ENCODE measurements around the gene VSIG10.
"Not testable (repeated sequence)": the region's sequence is repeated elsewhere in the genome, so short reads cannot be mapped to it uniquely, and the experiment has no call there.

The VSIG10 gene

DNA sequence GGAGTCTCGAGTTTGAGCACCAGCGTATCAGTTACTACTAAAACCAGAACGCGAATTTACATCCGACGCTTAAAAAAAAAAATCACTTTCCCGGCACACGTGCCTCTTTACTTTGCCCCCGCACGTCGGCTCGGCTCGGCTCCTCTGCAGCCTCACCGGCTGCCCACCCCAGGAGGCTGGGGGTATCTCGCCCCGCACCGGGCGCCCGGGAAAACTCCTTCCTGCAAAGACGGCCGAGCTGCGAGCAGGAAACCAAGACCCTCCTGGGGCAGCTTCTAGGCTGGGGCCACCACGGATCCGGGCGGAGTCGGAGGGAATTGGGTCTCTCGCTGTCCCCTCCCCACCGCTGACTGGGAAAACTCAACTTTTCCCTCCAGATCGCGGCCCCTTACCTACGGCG is 610 bp downstream of the VSIG10 start:
- DNase-seq = peak; percentile 54

DNA sequence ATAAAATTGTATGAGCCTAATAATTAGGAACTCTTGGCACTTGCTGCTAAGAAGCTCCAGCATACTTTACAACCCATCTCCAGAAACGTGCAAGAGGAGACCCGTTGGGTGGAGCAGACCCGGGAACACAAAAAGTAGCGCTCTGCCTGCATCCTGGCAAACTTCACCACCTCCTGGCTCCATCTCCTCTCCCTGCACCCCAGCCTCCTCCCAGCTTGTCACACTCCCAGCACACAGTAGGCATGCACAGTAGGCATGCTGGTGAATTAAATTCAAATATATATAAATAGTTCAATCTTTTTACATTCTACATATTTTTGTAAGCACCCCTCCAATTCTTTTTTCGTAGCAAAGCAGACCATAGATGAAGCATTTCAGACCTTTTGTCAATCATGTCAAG is 1.2 kb downstream of the VSIG10 start:
- no peak for DNase-seq

DNA sequence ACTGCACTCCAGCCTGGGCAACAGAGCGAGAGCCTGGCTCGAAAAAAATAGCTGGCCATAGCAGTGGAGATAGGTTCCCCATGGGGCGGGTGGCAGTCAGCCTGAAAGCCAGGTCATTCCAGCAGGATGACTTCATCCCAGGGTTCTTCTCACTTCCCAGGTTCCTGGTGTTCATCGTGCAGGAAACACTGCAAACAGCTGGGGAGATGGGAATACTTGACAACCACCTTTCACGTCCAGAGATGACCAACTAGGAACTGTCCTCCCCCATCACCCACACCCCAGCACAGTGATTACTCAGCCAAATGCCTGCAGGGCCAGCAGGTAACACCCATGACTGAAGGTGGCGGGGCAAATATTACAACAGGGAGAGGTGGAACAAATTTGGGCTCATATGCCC is 1.7 kb downstream of the VSIG10 start:
- DNase-seq = no peak

DNA sequence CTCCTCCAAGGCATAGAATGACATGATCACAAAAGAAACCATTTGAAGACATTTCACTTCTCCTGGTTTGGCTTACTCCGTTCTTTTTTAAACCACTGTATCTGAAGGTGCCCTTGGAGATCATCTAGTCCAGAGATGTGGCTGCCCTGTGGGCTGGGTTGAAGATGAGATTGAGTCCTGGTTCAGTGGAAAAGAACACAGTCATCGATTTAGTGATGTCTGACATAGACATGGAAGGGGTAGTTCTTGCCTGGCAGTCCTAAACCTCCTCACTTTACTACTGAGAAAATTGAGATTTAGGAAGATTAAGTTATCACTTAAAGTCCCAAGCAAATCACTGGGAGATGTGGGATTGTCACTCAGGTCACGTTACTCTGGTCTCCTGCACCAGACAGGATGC is 2.8 kb downstream of the VSIG10 start:
- no peak for DNase-seq

DNA sequence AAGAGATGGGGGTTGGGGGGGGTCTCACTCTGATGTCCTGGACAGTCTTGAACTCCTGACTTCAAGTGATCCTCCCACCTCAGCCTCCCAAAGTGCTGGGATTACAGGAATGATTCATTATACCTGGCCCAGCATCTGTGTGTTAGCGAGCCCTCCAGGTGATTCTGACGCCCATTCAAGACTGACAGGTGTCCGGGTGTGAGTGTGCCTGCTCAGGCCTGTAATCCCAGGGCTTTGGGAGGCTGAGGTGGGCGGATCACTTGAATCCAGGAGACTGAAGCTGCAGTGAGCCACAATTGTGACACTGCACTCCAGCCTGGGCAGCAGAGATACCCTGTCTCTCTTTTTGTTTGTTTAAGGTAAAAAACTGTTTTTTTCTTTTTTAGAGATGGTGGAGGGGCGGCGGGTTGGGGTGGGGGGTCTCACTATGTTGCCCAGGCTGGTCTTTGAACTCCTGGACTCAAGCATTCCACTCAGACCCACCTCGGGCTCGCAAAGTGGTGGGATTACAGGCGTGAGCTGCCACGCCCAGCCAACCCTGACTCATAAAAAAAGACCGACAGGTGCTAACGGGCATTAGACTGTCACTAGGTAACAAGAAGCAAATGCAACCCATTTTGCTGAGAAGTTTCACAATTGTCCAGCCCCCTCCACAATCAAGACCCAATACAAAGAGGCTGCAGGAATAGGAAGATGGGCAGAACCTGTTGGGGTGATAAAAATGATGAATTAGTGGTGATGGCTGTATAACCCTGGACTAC is 4.7 kb downstream of the VSIG10 start:
- DNase-seq = no peak

DNA sequence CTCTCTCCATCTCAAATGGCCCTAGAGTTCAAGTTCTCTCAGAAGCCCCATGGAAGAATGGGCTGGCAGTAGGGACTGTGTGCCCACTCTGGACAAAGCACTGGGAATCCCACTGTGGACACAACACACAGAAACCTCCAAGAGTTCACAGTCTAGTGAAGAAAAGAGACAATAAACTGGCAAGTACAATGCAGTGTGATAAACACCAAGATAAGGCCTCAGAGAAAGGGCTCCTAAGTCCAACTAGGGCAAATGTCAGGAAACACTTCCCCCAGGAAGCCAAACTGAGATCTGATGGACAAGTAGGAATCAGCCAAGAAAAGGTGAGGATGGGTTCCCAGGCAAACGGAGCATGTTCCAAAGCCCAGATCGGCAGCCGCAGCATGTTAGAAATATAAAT is 5.4 kb downstream of the VSIG10 start:
- DNase-seq = no peak

DNA sequence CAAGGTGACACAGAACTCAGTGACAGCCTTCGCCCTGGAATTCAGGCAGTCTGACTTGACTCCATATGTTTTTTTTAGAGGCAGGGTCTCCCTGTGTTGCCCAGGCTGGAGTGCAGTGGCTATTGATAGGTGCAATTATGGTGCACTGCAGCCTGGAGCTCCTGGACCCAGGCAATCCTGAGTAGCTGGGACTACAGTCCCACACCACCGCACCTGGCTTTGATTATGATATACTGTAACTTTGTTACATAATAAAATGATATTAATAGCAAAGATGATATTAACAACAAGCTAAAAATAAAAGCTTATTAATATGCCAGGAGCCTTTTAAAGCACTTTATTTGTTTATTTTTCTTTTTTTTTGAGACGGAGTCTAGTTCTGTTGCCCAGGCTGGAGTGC is 9.8 kb downstream of the VSIG10 start:
- DNase-seq = no peak

DNA sequence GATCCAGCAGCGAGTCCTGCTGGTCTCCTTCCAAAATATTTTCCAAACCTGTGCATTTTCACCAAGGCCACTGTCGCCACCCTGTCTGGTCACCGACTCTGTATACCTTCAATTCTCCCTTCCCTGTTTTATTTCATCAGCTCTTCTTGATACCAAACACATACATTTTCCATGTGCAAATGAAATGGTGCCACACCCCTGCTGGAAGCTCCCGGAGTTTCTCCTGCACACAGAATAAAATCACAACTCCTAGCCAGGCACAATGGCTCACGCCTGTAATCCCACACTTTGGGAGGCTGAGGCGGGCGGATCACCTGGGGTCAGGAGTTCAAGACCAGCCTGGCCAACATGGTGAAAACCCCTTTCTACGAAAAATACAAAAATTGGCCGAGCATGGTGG is 14.0 kb downstream of the VSIG10 start:
- DNase-seq = no peak

DNA sequence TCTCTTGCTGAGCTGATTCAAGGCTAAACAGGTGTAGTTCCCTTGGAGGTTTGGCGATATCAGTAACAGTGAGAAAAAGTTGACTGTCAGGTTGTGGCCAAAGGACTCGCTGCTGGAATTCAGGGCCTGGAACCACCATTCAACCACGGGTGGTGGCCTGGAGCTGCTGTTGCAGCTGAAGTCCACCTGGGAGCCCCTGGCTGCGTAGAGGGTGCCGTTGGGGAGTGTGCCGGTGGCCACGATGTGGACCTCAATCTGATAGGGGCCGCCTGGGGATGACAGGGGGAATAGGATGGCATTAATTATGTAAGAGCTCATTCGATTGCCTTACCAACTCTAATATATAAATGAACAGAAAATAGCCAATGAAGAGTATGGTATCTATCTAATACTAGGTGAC is 21.6 kb downstream of the VSIG10 start:
- no peak for DNase-seq

DNA sequence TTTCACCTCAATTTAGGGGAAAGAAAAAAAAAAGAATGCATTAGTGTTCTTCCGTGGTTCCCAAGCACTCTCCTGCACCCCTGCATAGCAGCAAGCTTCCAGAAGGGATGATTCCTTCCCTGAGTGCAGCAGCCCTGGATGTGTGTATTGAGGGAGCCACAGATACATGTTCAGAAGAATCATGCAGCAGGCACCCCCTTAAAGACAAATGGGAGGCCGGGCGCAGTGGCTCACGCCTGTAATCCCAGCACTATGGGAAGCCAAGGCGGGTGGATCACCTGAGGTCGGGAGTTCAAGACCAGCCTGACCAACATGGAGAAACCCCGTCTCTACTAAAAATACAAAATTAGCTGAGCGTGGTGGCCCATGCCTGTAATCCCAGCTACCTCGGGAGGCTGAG is 22.3 kb downstream of the VSIG10 start:
- not testable (repeated sequence) for DNase-seq

DNA sequence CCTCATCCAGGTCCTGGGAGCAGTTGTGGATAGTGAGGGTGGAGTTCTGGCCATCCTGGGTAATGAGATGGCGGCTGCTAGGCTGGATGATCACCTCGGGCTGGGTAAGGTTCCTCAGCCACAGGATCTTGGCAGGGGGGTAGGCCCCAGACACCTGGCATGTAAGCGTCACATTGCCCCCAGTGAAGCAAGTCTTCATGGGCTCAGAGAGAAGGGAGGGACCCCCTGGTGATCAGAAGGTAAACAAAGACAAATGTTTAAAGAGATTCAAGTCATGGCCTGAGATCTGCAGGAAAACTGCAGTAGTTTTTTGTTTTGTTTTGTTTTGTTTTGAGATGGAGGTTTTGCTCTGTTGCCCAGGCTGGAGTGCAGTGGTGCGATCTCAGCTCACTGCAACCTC is 30.0 kb downstream of the VSIG10 start:
- DNase-seq = no peak

DNA sequence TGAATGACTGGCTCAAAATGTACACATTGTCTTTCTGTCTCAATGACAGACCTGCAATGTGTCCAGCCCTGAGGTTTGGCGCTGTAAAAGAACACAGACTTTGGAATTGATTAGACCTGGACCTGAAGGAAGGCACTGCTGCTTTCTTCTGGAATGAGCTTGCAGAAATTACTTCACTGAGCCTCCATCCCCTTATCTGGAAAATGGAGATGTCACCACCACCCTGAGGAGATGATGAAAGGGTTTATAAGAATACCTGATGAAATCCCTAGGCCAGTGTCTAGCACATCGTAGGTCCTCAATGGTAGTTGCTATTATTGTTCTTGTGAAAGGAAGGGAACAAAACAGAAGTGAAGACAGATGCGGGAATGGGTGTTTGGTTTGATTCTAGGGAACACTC is 33.2 kb downstream of the VSIG10 start:
- DNase-seq = no peak

DNA sequence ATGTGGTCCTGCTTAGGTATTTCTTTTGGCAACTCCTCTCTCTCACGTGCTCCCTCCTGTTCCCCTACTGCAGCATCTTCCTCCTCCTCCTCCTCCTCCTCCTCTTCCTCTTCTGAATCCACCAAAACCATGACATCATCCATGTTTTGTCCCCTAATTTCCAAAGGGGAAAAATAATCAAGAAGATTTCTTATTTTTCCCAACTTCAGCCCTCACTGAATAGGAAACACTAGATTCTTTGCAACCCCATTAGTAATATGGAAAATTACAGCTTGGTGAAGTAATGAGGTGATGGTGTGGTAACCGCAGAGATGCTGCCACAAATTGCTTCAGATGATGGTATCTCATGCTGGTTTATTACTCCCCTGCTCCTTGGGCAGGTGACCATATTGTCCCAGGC is 35.4 kb downstream of the VSIG10 start:
- DNase-seq = no peak

DNA sequence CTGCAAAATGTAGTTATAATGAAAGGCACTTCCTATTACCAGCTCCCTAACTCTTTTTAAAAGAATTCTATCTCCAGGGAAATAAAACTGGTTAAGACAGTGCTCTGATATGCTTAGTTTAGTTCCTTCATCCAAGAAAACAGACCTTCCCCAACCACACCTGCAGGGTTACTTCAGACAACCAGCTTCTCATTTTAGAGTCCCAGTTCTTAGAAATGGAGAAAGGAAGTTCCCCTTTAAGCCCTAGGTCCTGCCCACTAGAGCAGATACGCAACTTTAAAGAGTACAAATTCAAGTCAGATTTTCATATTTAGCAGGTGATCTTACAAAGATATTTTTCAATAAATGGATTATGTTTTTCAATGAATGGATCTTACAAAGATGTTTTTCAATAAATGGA is 38.4 kb downstream of the VSIG10 start:
- DNase-seq = no peak

DNA sequence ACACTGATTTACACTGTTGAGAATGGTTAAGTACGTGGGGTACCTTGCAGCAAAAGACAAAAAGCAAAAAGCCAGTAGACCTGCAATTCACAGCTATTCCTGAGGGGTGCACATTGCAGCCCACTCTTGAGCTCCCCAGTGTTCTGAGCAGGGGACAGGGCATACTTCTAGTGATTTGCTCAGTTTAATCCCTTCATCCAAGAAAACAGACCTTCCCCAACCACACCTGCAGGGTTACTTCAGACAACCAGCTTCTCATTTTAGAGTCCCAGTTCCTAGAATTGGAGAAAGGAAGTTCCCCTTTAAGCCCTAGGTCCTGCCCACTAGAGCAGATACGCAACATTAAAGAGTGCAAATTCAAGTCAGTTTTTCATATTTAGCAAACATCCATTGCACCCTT is 39.2 kb downstream of the VSIG10 start:
- no peak for DNase-seq

DNA sequence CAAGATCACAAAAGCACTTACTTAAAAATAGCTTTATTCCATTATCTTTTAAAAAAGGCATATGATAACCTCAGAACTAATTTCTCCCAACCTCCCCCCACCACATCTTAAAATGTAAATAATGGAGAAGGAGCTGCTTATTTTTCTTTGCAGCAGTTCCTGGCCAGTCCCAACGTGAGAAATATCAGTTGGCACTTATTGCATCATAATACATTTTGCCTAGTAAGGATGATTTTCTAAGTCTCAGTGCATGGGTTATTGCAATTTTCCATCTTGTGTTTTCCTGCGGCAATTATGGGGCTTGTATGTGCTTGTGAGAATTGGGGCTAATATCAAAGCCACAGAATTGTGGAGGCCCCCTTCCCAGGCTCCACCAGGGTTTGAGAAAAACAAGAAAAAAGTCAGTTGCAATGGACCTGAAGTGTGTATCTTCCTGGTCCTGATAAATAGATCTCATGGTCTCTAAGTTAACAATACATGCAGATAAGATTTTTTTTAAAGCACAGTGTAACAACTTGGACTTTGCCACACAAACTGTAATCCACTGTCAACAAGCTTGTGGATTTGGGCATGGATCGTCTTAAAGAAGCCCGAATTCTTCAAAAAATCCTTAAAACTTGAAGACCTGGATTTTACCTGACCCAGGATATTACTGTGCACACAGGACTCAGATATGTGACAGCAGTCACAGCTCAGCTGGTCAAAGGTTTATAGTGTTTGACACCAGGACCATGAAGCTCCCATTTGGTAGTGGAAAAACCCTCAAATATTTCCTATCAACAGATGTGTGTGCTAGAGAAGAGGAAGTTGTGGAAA is 40.0 kb downstream of the VSIG10 start:
- DNase-seq = no peak

DNA sequence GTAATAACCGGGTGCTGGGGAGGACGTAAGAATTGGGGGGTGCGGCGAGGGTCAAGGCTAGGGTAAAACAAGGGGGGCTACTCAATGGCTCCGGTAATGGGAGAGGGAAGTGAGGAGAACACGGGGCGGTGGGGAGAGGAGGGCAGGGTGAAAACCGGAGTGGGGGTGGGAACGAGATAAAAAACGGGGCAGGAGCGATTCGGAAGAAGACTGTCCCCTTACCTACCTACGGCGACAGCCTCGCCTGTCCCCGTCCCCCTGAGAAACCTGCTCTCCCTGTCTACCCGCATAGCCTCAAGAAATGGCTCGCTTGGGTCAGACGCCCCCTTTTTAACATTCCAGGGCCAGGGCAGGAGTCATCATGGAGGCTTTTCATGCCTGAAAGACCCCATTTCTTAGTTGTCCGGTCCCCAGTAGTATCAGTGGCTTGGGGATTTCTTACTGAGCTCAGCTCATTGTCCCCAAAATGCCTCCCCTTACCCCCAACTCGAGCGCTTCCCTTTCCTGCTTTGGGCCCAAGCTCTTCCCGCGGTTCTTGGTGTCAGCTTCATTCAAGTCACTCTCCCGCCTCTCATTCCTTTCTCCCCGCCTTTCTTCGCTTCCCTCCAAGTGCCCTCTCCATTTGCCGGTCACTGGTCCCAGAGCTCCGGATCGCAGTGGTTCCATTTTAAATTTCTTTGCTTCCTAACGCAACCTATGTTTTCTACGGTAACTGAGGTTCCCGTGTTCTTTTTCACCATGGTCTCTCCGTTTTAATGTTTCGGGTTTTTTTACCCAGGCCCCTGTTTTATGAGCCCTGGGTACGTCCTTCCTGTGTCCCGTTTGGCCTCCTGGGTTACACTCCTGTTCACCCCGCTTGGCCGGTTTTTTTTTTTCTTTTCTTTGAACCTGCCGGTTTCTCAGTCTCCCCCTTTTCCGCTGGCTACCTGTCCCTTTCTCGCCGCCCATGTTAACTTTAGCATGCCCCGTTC is 41.7 kb downstream of the VSIG10 start:
- DNase-seq = peak; percentile 64

DNA sequence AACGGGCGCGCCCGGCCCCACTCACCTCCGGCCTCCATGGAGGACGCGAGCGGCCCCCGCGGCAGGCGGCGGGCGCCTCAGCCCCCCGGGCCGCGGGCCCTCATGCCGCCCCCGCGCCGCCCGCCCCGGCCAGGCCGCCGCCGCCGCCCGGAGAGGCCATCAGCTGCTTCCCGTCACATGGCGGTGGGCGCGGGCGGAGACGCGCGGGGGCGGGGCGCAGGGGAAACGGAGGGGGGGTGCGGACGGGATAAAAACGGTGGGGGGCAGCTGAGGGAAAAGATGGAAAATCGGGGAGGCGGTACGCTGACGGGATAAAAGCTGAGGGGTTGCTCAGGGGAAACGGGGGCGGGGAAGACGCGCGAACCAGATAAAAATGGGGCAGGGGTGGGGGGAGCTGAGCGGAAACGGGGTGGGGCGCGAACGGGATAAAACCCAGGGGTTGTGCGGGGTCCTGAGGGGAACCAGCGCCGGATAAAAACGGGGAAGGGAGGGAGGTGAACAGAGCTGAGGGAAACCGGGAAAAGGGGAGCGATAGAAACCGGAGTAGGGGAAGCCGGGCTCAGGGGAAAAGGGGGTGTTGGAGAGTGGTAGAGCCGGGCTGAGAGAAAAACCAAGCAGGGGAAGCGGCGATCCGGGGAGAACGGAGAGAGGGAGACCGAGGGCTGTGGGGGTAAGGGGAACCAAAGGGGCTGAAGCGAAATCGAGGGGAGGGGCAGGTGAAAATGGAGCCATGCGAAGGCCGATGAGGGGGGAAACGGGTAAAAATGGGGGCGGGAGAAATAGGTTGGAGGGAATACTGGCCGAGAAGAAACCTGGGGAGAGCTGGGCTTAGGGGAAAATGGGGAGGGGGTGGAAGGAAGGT is 42.6 kb downstream of the VSIG10 start, which contains the start of gene WSB2:
Gene WSB2 (minus strand): TSS at position 169 of the 862 bp plus-strand sequence. CDS start 131 bp downstream, at position 38.
- DNase-seq = peak; percentile 91

DNA sequence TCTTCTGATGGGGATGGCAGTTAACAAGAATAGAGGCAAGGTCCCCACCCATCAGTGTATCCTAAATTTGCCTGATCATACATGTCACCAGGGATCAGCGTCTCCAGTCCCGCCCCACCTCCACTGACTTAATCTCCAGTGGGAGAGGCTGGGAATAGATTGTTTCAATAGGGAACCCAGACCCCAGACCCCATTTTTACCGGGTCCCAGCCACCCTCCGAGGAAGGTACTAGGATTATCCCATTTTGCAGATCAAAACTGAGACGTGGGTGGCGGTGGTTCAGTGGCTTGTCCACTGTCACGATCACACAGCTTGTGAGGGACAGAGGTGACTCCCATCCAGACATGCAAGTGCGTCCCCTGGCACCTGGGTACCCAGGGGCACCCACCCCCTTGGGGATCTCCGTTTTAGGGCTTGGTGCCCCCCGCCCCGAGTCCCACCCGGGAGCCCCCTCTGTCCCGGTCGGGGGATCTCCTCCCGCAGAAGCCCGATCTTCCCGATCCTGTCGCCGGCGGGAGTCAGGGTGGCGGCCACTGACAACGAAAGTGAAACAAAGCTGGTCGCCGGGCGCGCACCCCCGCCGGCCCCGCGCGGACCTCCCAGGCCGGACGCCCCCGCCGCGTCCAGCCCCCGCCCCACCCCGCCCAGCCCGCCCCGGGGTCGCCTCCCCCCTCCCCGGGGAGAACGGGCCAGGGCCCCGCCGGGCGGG is 43.4 kb downstream of the VSIG10 start:
- peak; percentile 68 for DNase-seq

DNA sequence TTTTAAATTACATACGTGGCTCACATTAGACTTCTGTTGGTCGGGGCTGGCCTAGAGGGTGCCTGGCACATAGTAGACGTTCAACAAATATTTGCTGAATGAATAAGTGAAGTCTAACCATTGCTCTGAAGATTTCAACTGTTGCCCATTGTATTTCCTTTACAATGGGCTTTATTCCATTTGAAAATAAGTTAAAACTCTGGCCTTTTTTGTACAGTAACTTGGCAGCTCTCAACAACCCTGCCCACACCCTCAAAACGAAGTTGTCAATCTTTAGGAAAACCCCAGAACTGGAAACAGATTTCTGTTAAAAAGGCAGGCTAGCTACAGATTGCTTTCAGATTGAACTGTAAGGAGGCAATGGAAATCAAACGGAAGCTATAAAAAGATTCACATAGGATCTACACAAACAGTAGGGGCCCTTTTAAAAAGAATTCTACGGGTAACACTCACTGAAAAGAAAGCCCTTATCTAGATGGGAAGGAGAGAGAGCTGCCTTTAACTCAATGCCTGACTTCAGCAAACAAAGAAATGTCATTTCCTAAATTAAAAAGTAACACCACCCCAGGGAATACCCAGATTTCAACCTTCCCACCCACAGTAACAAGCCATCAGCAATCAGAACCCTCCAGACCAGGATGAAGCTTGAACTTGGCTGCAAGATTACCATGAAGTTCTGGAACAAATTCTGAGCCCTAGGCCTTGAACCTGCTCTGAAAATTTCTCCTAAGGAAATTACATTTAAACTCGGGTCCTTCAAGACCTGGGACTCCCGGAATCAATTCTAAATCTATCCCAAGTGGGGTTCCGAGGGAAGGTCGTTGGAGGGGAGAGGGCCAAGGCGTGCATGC is 44.2 kb downstream of the VSIG10 start:
- no peak for DNase-seq
